Measurements from ENCODE around the gene FXYD5. TPM values are rescaled to one million over a fixed set of nuclear protein-coding genes. Genes with fewer than 3 reads are reported as not detected.

The FXYD5 gene
- total RNA-seq, 1 experiment from 2014 or later, result 33.6 TPM

- in situ Hi-C loops (cut with HindIII; ENCODE audit: low pct_unique_long_range_greater_than_20kb, low sequenced_read_pairs) (no loop called here), intact Hi-C loops (cut with micrococcal nuclease; ENCODE audit: unreplicated experiment) (no loop called here)
- DNase-seq (ENCODE audit: low read depth, low spot score), result no peak
- no peak for ATAC-seq
- no peak for TF ChIP-seq REST (IDR thresholded peaks at IDR 0.05; ENCODE audit: insufficient read depth in 1 of 2, low read depth in 2 of 2, low read length in 1 of 2)
- TF ChIP-seq POLR2AphosphoS5 (IDR thresholded peaks at IDR 0.05; ENCODE audit: low read depth, low read length), result no peak
- no peak for TF ChIP-seq TCF7L2 (IDR thresholded peaks at IDR 0.05; ENCODE audit: low read depth, low read length)
- TF ChIP-seq SIN3A (IDR thresholded peaks at IDR 0.05; ENCODE audit: borderline replicate concordance, insufficient read depth, low read depth, low read length), result no peak
- POLR2A ChIA-PET, result interaction anchor here (0.6 kb wide), 1 partner anchor 33 kb away, joined by 6 read pairs; no protein-coding TSS in a partner anchor
- Histone ChIP-seq H3K27ac (ENCODE audit: low read length) (no peak overlapping the region), H3K36me3 (ENCODE audit: control insufficient read depth, insufficient read depth, low read length) (no peaks in the 10 kb centered on the region), H3K4me3 (ENCODE audit: low read depth in 2 of 2, low read length in 2 of 2) (no peak overlapping the region), H3K27me3 (ENCODE audit: control insufficient read depth, insufficient read depth, low read length) (0 out of 2 replicates have a peak, but pooled peaks cover 2% of the 10 kb centered on the region), H3K9me3 (ENCODE audit: control insufficient read depth, insufficient read depth, low read depth, low read length) (no peaks in the 10 kb centered on the region), H3K4me1 (ENCODE audit: control insufficient read depth, insufficient read depth, low read length) (no peaks in the 10 kb centered on the region)
- no TSS peak for BruUV-seq (replicated peaks)
- CTCF ChIA-PET, result interaction anchor here (0.7 kb wide), 1 partner anchor 15 kb away, joined by 8 read pairs; no protein-coding TSS in a partner anchor
These were observed 24.2 kb downstream of the FXYD5 start for GRCh38 chr19:35178701-35179100.

GRCh38 chr19:35179830-35180229 lies 25.3 kb downstream of the FXYD5 start:
- CTCF ChIA-PET, result no interaction called here
- POLR2A ChIA-PET, result interaction anchor here (0.9 kb wide), 1 partner anchor 26 kb away, joined by 4 read pairs; no protein-coding TSS in a partner anchor

More at GRCh38 chr19:35179830-35180229, 25.3 kb downstream of the FXYD5 start:
- intact Hi-C loops (cut with micrococcal nuclease; ENCODE audit: unreplicated experiment) (no loop called here), in situ Hi-C loops (cut with HindIII; ENCODE audit: low pct_unique_long_range_greater_than_20kb, low sequenced_read_pairs) (no loop called here)
- ATAC-seq (no peak), DNase-seq (ENCODE audit: low read depth, low spot score) (no peak)
- BruUV-seq (replicated peaks), result no TSS peak
- Histone ChIP-seq H3K36me3 (ENCODE audit: control insufficient read depth, insufficient read depth, low read length) (no peaks in the 10 kb centered on the region), H3K27me3 (ENCODE audit: control insufficient read depth, insufficient read depth, low read length) (0 out of 2 replicates have a peak, but pooled peaks cover 2% of the 10 kb centered on the region), H3K4me1 (ENCODE audit: control insufficient read depth, insufficient read depth, low read length) (no peaks in the 10 kb centered on the region), H3K27ac (ENCODE audit: low read length) (no peak overlapping the region), H3K9me3 (ENCODE audit: control insufficient read depth, insufficient read depth, low read depth, low read length) (no peaks in the 10 kb centered on the region), H3K4me3 (ENCODE audit: low read depth in 2 of 2, low read length in 2 of 2) (no peak overlapping the region)
- no peak for TF ChIP-seq SIN3A (IDR thresholded peaks at IDR 0.05; ENCODE audit: borderline replicate concordance, insufficient read depth, low read depth, low read length)
- no peak for TF ChIP-seq POLR2AphosphoS5 (IDR thresholded peaks at IDR 0.05; ENCODE audit: low read depth, low read length)
- no peak for TF ChIP-seq REST (IDR thresholded peaks at IDR 0.05; ENCODE audit: insufficient read depth in 1 of 2, low read depth in 2 of 2, low read length in 1 of 2)
- TF ChIP-seq CTCF (IDR thresholded peaks at IDR 0.05), result no peak
- no peak for TF ChIP-seq TCF7L2 (IDR thresholded peaks at IDR 0.05; ENCODE audit: low read depth, low read length)
